GM23338 (cell line): ENCODE data around the gene ING5. TPM values are rescaled to one million over a fixed set of nuclear protein-coding genes. Genes with fewer than 3 reads are reported as not detected.

Experiments used
- ATAC-seq: fragments of 200-7000 bp; cut with Tn5 transposase; 3 replicates; pipeline ENCODE4 v1.9.1; 2020
- DNase-seq: peaks from one replicate; pipeline ENCODE4 v3.0.0-alpha.2; 2015; ENCODE audit warnings: low spot score
- H2AFZ ChIP-seq: fragments of 200-600 bp; sonication (generic); 2 replicates; pipeline ENCODE4 v1.8.0; 2016; ENCODE audit warnings: antibody characterized with exemption, mild to moderate bottlenecking, moderate library complexity
- H3F3A ChIP-seq: fragments of 200-600 bp; sonication (generic); replicated peaks from 2 replicates; pipeline ENCODE4 v1.8.0; 2017; ENCODE audit warnings: antibody characterized with exemption, mixed run types, low read depth
- H3K27ac ChIP-seq: fragments of 200-600 bp; sonication (generic); 2 replicates; pipeline ENCODE4 v1.6.1; 2016; ENCODE audit warnings: low read depth
- H3K27me3 ChIP-seq: fragments of 200-600 bp; sonication (generic); 2 replicates; pipeline ENCODE4 v1.8.0; 2016; ENCODE audit warnings: mild to moderate bottlenecking, mixed run types, moderate library complexity; ENCODE audit not compliant: insufficient read depth
- H3K36me3 ChIP-seq: fragments of 200-600 bp; sonication (generic); 2 replicates; pipeline ENCODE4 v1.8.0; 2016; ENCODE audit warnings: mild to moderate bottlenecking; ENCODE audit not compliant: insufficient read depth
- H3K4me1 ChIP-seq: fragments of 200-600 bp; sonication (generic); 2 replicates; pipeline ENCODE4 v1.8.0; 2016; ENCODE audit warnings: mild to moderate bottlenecking, moderate library complexity; ENCODE audit not compliant: insufficient read depth
- H3K4me2 ChIP-seq: fragments of 200-600 bp; sonication (generic); 2 replicates; pipeline ENCODE4 v1.7.1; 2017; ENCODE audit warnings: mixed run types
- H3K4me3 ChIP-seq: fragments of 200-600 bp; sonication (generic); 2 replicates; pipeline ENCODE4 v1.6.1; 2016; ENCODE audit warnings: mixed run types
- H3K79me2 ChIP-seq: fragments of 200-600 bp; sonication (generic); replicated peaks from 2 replicates; pipeline ENCODE4 v1.8.0; 2017; ENCODE audit warnings: mild to moderate bottlenecking; ENCODE audit not compliant: insufficient read depth
- H3K9me2 ChIP-seq: fragments of 200-600 bp; sonication (generic); 2 replicates; pipeline ENCODE4 v1.8.0; 2017; ENCODE audit not compliant: insufficient read depth
- H4K20me1 ChIP-seq: fragments of 200-600 bp; sonication (generic); replicated peaks from 2 replicates; pipeline ENCODE4 v1.8.0; 2017; ENCODE audit warnings: mild to moderate bottlenecking; ENCODE audit not compliant: insufficient read depth
- H3K27ac Mint-ChIP-seq: 2 replicates; pipeline ENCODE4 v1.8.0; 2020; ENCODE audit warnings: inconsistent platforms, mild to moderate bottlenecking, moderate library complexity, mixed read lengths
- H3K27me3 Mint-ChIP-seq: 3 replicates; pipeline ENCODE4 v1.8.0; 2022; ENCODE audit warnings: low read depth, mild to moderate bottlenecking, moderate library complexity, mixed read lengths, inconsistent platforms; ENCODE audit not compliant: insufficient read depth, poor library complexity
- H3K36me3 Mint-ChIP-seq: 3 replicates; pipeline ENCODE4 v1.8.0; 2021; ENCODE audit warnings: low read depth, mild to moderate bottlenecking, inconsistent platforms, moderate library complexity, mixed read lengths
- H3K4me1 Mint-ChIP-seq: 3 replicates; pipeline ENCODE4 v1.8.0; 2020; ENCODE audit warnings: mild to moderate bottlenecking, inconsistent platforms, mixed read lengths
- H3K4me3 Mint-ChIP-seq: 3 replicates; pipeline ENCODE4 v1.8.0; 2021; ENCODE audit warnings: moderate library complexity, mild to moderate bottlenecking, inconsistent platforms, mixed read lengths
- H3K9me3 Mint-ChIP-seq: 3 replicates; pipeline ENCODE4 v1.8.0; 2020; ENCODE audit warnings: moderate library complexity, mild to moderate bottlenecking, inconsistent platforms, mixed read lengths
- CTCF ChIP-seq, 2 experiments: fragments of 200-600 bp in 1 of 2; sonication (generic) in 1 of 2; conservative IDR thresholded peaks; 2 replicates each; pipeline versions ENCODE4 v1.5.1 to v1.6.1; 2016 to 2017; ENCODE audit warnings: antibody characterized with exemption in 2 of 2, low read depth in 2 of 2, mild to moderate bottlenecking in 2 of 2, moderate library complexity in 1 of 2
- EZH2 ChIP-seq: fragments of 200-600 bp; sonication (generic); IDR thresholded peaks from one replicate; pipeline ENCODE4 v1.8.0; 2017; ENCODE audit warnings: antibody characterized with exemption, mild to moderate bottlenecking, low read depth; ENCODE audit not compliant: unreplicated experiment
- JUNB ChIP-seq: IDR thresholded peaks from one replicate; pipeline ENCODE4 v1.6.1; 2016; ENCODE audit warnings: antibody characterized with exemption; ENCODE audit not compliant: unreplicated experiment
- POLR2AphosphoS5 ChIP-seq: IDR thresholded peaks from 2 replicates; pipeline ENCODE4 v1.6.1; 2016; ENCODE audit warnings: antibody characterized with exemption, low read depth
- STAT1 ChIP-seq: IDR thresholded peaks from one replicate; pipeline ENCODE4 v1.6.1; 2016; ENCODE audit warnings: antibody characterized with exemption; ENCODE audit not compliant: unreplicated experiment
- ZNF114 ChIP-seq: fragments of 250-450 bp; sonication (Bioruptor Pico); IDR thresholded peaks from 2 replicates; pipeline ENCODE4 v1.5.0; 2020; ENCODE audit warnings: mild to moderate bottlenecking, moderate library complexity
- ZNF331 ChIP-seq: fragments of 250-450 bp; sonication (Bioruptor Pico); IDR thresholded peaks from 2 replicates; pipeline ENCODE4 v1.5.0; 2020; ENCODE audit warnings: low read depth, mild to moderate bottlenecking, moderate library complexity
- polyA plus RNA-seq: library from polyadenylated mRNA; unstranded; fragments of >200 nt; fragmentation: Nextera tagmentation; extraction: Ambion mirVana; gene quantifications from 2 replicates; pipeline ENCODE4 v1.2.1, GENCODE V29; 2016
- total RNA-seq: library from RNA; depleted of rRNA; stranded (reverse); fragments of >200 nt; shearing (Covaris generic); gene quantifications from 2 replicates; pipeline ENCODE4 v1.2.3, GENCODE V29; 2014
- TF ChIP-seq, protein P1 (sequence below): fragments of 250-450 bp; sonication (Bioruptor Pico); IDR thresholded peaks from 2 replicates; pipeline ENCODE4 v1.5.0; 2020; ENCODE audit warnings: mild to moderate bottlenecking, moderate library complexity
- TF ChIP-seq, protein P2 (sequence below): IDR thresholded peaks from one replicate; pipeline ENCODE4 v1.6.1; 2018; ENCODE audit warnings: antibody characterized with exemption; ENCODE audit not compliant: unreplicated experiment
- TF ChIP-seq, protein P3 (sequence below): IDR thresholded peaks from 2 replicates; pipeline ENCODE4 v1.6.1; 2016; ENCODE audit warnings: antibody characterized with exemption

ING5 gene
- total and polyA plus RNA-seq, 2 experiments from 2014 or later = 25.7 to 42.5 TPM

GRCh38 chr2:241666627-241667400 lies 35.0 kb upstream of the ING5 start (continued):
- TF ChIP-seq, protein P1, sequence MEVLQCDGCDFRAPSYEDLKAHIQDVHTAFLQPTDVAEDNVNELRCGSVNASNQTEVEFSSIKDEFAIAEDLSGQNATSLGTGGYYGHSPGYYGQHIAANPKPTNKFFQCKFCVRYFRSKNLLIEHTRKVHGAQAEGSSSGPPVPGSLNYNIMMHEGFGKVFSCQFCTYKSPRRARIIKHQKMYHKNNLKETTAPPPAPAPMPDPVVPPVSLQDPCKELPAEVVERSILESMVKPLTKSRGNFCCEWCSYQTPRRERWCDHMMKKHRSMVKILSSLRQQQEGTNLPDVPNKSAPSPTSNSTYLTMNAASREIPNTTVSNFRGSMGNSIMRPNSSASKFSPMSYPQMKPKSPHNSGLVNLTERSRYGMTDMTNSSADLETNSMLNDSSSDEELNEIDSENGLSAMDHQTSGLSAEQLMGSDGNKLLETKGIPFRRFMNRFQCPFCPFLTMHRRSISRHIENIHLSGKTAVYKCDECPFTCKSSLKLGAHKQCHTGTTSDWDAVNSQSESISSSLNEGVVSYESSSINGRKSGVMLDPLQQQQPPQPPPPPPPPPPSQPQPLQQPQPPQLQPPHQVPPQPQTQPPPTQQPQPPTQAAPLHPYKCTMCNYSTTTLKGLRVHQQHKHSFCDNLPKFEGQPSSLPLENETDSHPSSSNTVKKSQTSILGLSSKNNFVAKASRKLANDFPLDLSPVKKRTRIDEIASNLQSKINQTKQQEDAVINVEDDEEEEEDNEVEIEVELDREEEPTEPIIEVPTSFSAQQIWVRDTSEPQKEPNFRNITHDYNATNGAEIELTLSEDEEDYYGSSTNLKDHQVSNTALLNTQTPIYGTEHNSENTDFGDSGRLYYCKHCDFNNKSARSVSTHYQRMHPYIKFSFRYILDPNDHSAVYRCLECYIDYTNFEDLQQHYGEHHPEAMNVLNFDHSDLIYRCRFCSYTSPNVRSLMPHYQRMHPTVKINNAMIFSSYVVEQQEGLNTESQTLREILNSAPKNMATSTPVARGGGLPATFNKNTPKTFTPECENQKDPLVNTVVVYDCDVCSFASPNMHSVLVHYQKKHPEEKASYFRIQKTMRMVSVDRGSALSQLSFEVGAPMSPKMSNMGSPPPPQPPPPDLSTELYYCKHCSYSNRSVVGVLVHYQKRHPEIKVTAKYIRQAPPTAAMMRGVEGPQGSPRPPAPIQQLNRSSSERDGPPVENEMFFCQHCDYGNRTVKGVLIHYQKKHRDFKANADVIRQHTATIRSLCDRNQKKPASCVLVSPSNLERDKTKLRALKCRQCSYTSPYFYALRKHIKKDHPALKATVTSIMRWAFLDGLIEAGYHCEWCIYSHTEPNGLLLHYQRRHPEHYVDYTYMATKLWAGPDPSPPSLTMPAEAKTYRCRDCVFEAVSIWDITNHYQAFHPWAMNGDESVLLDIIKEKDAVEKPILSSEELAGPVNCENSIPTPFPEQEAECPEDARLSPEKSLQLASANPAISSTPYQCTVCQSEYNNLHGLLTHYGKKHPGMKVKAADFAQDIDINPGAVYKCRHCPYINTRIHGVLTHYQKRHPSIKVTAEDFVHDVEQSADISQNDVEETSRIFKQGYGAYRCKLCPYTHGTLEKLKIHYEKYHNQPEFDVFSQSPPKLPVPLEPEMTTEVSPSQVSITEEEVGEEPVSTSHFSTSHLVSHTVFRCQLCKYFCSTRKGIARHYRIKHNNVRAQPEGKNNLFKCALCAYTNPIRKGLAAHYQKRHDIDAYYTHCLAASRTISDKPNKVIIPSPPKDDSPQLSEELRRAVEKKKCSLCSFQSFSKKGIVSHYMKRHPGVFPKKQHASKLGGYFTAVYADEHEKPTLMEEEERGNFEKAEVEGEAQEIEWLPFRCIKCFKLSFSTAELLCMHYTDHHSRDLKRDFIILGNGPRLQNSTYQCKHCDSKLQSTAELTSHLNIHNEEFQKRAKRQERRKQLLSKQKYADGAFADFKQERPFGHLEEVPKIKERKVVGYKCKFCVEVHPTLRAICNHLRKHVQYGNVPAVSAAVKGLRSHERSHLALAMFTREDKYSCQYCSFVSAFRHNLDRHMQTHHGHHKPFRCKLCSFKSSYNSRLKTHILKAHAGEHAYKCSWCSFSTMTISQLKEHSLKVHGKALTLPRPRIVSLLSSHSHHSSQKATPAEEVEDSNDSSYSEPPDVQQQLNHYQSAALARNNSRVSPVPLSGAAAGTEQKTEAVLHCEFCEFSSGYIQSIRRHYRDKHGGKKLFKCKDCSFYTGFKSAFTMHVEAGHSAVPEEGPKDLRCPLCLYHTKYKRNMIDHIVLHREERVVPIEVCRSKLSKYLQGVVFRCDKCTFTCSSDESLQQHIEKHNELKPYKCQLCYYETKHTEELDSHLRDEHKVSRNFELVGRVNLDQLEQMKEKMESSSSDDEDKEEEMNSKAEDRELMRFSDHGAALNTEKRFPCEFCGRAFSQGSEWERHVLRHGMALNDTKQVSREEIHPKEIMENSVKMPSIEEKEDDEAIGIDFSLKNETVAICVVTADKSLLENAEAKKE (CRISPR knock-in tag) = no peak
- no peak for TF ChIP-seq ZNF331
- TF ChIP-seq, protein P2, sequence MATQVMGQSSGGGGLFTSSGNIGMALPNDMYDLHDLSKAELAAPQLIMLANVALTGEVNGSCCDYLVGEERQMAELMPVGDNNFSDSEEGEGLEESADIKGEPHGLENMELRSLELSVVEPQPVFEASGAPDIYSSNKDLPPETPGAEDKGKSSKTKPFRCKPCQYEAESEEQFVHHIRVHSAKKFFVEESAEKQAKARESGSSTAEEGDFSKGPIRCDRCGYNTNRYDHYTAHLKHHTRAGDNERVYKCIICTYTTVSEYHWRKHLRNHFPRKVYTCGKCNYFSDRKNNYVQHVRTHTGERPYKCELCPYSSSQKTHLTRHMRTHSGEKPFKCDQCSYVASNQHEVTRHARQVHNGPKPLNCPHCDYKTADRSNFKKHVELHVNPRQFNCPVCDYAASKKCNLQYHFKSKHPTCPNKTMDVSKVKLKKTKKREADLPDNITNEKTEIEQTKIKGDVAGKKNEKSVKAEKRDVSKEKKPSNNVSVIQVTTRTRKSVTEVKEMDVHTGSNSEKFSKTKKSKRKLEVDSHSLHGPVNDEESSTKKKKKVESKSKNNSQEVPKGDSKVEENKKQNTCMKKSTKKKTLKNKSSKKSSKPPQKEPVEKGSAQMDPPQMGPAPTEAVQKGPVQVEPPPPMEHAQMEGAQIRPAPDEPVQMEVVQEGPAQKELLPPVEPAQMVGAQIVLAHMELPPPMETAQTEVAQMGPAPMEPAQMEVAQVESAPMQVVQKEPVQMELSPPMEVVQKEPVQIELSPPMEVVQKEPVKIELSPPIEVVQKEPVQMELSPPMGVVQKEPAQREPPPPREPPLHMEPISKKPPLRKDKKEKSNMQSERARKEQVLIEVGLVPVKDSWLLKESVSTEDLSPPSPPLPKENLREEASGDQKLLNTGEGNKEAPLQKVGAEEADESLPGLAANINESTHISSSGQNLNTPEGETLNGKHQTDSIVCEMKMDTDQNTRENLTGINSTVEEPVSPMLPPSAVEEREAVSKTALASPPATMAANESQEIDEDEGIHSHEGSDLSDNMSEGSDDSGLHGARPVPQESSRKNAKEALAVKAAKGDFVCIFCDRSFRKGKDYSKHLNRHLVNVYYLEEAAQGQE = no peak

- H3K9me3 Mint-ChIP-seq = no peaks in the 10 kb centered on the region; the same call in 2 of the 3 replicates
- Histone ChIP-seq H3K4me1 (no peaks in the 10 kb centered on the region), H3K4me2 (no peak overlapping the region), H3K4me3 (no peak overlapping the region), H3F3A (0 out of 2 replicates have a peak, but pooled peaks cover 2% of the 10 kb centered on the region), H3K79me2 (no peaks in the 10 kb centered on the region), H3K36me3 (peaks cover 4% of the 10 kb centered on the region; the same call in 1 of the 2 replicates), H3K27ac (no peak overlapping the region), H3K27me3 (no peaks in the 10 kb centered on the region), H3K9me2 (no peaks in the 10 kb centered on the region), H2AFZ (no peak overlapping the region), H4K20me1 (peaks cover 4% of the 10 kb centered on the region)
- peaks cover 9% of the 10 kb centered on the region for H3K27me3 Mint-ChIP-seq
- no peak overlapping the region for H3K4me3 Mint-ChIP-seq
- ATAC-seq (no peak), DNase-seq (no peak)
- H3K27ac Mint-ChIP-seq = no peak overlapping the region
- peaks cover 4% of the 10 kb centered on the region; the same call in 2 of the 3 replicates for H3K4me1 Mint-ChIP-seq
- peaks cover 45% of the 10 kb centered on the region for H3K36me3 Mint-ChIP-seq
- TF ChIP-seq JUNB (no peak), EZH2 (no peak), POLR2AphosphoS5 (no peak), CTCF (conservative IDR thresholded peaks at IDR 0.05; ENCODE audit: low read depth in 2 of 2) (no peak), ZNF114 (no peak), STAT1 (no peak)
- TF ChIP-seq, protein P3, sequence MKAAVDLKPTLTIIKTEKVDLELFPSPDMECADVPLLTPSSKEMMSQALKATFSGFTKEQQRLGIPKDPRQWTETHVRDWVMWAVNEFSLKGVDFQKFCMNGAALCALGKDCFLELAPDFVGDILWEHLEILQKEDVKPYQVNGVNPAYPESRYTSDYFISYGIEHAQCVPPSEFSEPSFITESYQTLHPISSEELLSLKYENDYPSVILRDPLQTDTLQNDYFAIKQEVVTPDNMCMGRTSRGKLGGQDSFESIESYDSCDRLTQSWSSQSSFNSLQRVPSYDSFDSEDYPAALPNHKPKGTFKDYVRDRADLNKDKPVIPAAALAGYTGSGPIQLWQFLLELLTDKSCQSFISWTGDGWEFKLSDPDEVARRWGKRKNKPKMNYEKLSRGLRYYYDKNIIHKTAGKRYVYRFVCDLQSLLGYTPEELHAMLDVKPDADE = no peak
Observed at GRCh38 chr2:241668354-241668753, 33.5 kb upstream of the ING5 start.
